ENCODE measurements around the gene PDF.
A peak's percentile ranks its signal among the peaks of the same experiment; 100 is the strongest.
"Not testable (repeated sequence)": the region's sequence is repeated elsewhere in the genome, so short reads cannot be mapped to it uniquely, and the experiment has no call there.

Gene PDF, protein sequence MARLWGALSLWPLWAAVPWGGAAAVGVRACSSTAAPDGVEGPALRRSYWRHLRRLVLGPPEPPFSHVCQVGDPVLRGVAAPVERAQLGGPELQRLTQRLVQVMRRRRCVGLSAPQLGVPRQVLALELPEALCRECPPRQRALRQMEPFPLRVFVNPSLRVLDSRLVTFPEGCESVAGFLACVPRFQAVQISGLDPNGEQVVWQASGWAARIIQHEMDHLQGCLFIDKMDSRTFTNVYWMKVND

GRCh38 chr16:69330286-69331109 lies at the start of gene PDF:
TSS of gene PDF (minus strand) at chr16:69330588. CDS start at chr16:69330570, 18 bp downstream.
- peak; percentile 89 for DNase-seq (ENCODE audit: low read depth)

DNA sequence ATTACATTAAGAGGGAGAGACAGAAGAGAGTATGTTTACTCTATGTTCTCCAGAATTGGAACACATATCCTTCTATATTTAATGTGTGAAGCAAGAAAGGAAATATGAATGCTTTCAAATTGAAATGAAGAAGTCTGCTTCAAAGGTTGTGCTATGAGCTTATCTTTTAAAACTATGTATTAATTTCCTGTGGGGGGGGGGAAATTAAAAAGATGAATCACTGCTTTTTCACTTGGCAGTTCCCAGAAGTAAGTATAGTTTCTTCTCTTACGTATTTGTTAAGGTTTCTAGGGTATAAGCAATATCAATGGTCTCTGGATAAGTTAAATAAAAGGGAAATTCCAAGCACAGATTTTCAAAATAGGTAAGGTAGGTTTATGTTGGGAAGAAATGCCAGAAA lies 48.4 kb upstream of the PDF start:
- no peak for DNase-seq (ENCODE audit: low read depth)

DNA sequence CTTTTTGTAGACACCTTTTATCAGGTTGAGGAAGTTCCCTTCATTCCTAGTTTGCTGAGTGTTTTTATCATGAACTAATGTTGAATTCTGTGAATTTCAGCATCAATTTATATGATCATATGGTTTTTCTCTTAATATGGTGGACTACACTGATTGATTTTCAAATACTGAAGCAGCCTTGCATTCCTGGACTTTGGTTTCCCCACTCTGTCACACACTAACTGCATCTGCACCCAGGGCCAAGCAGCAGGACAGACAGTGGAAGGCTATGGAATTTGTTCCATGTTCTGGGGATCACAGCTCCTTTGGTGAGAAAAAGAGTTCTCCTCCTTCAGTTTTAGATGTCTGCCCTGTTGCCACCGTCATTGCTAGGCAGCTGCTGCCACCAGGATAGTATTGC lies 47.6 kb upstream of the PDF start:
- no peak for DNase-seq (ENCODE audit: low read depth)

DNA sequence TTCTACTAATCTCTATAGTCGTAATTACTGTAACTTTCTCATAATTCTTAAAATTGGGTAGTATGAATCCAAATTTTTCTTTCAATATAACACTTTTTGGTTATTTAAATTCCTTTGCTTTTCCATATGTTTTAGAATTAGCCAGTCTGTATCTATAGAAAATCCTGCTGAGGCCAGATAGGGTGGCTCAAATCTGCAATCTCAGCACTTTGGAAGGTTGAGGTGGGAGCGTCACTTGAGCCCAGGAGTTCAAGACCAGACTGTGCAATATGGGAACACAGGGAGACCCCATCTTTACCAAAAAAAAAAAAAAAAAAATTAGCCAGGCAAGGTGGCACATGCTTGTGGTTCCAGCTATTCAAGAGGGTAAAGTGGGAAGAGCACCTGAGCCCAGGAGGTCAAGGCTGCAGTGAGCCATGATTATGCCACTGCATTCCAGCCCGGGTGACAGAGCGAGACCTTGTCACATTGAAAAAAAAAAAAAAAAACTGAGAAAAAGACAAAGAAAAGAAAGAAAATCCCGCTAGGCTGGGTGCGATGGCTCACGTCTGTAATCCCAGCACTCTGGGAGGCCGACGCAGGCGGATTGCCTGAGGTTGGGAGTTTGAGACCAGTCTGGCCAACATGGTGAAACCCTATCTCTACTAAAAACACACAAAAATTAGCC lies 46.1 kb upstream of the PDF start:
- no peak for DNase-seq (ENCODE audit: low read depth)

DNA sequence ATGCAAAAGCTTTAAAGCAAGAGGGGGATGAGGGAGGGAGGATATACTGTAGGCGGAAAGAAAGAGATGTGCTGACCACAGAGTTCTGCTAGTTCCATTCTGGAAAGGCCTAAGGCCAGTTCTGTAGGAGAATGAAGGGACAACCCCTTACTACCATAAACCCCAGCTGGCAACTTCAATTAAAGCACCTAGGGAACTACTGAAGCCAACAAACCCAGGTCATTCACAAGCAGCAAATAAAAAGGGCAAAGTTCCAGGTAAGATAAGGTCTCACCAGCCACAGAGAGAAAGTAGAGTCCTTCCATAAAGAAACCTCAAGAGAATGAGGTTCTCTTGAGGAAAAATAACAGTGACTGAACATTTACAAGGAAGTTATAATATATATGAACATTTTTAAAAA lies 42.6 kb upstream of the PDF start:
- no peak for DNase-seq (ENCODE audit: low read depth)

DNA sequence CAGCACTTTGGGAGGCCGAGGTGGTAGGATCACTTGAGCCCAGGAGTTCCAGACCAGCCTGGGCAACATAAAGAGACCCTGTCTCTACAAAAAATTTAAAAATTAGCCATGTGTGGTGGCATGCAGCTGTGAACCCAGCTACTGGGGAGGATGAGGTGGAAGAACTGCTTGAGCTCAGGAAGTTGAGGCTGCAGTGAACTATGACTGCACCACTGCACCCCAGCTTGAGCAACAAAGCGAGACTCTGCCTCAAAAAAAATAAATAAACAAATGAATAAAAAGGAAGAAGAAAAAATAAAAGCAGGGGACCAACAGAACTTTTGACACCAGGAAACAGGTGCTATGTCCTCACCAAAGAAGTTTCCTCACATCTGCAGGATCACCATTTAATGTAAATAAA lies 41.2 kb upstream of the PDF start:
- DNase-seq (ENCODE audit: low read depth), result no peak

DNA sequence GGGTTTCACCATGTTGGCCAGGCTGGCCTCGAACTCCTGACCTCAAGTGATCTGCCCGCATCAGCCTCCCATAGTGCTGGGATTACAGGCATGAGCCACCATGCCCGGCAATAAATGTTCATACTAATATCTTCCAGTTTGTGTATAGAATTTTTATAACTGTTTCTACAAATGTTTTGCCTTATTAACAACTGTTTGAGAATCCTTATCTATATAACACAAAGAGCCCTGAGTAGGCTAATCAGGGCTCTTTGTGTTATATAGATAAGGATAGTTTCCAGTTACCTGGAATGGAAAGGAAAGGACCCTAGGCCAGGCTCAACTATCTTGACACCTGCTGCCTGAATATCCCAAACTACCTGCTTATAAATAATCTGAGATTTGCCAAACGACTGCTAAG lies 38.5 kb upstream of the PDF start:
- no peak for DNase-seq (ENCODE audit: low read depth)

- peak; percentile 99 for DNase-seq (ENCODE audit: low read depth)
Measured at GRCh38 chr16:69367980-69368379, 37.6 kb upstream of the PDF start.

DNA sequence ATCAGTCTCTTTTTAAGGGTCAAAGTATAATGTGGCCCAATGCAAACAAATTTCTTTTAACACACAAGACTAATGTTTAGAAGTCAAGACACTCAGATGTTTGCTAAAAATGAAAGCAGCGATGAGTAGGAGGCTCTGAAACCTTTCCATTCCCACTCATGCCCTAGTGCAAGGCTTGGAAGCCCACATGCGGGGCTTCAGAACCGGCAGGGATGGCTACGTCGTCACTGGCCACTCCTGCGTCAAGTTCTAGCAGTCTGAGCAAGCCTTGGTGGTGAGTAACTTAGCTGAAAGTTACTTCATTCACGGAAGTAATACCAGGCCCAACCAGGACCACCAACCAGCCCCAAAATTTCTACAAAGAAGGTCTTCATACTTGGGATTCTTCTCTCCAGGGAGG lies 36.0 kb upstream of the PDF start:
- peak; percentile 19 for DNase-seq (ENCODE audit: low read depth)

DNA sequence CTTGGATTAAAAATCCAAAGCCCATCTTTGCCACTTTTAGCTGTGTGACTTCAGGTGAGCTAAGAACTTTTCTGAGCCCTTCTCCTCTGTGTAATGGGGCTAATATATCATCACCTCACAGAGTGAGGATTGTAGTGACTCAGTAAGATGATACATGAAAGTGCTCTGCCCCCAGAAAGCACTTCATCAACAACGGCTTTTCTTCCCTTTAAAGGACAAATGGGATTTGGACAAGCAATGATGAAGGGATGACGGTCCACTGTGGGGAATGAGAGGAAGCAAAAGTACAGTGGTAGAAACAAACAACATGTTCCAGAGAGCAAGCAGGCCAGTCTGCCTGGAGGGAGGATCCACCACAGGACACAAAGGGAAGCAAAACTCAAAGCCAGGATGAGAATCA lies 35.5 kb upstream of the PDF start:
- peak; percentile 95 for DNase-seq (ENCODE audit: low read depth)

DNA sequence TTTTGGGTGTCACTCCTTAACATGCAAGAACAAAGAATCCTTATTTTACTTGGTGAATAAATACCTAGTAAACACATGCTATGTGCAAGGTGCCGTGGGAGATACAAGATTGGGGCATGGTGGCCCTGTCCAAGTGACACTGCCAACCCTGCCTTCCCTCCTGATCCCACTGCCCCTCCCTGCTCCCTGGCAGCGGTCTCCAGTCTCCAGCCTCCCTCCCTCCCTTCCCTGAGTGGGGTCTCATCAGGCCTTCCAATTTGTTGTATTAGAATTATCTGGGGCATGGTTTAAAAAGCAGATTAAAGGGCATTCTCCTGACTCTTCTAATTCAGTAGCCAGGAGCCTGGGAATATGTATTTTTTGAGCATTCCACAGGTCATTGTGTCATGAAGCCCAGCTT lies 33.7 kb upstream of the PDF start:
- DNase-seq (ENCODE audit: low read depth), result no peak

DNA sequence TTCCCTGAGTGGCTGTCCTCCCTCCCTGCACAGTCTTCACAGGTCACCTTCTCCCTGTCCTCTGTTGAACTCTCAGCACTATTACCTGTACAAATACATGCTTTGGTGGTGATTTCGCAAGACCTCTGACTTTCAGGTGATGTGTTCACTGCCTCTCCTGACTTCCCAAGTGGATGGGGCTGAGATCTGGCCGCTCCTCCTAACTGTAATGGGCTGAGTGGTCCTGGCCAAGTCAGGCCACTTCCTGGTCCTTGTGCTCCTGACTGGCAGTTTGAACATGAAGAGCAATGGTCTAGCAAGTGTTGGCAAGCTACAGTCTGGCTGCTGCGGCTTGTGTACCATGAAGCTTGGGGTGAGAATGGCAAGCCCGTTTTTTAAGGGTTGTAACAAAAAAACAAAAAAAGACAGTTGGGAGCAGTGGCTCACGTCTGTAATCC lies 32.9 kb upstream of the PDF start:
- DNase-seq (ENCODE audit: low read depth), result no peak

GRCh38 chr16:69360070-69360469 lies 29.7 kb upstream of the PDF start:
- not testable (repeated sequence) for DNase-seq (ENCODE audit: low read depth)

- no peak for DNase-seq (ENCODE audit: low read depth)
Measured at GRCh38 chr16:69351309-69352027, 21.1 kb upstream of the PDF start, which contains the start of gene TMED6. TSS of gene TMED6 (minus strand) at chr16:69351786. CDS start at chr16:69351753, 33 bp downstream.

GRCh38 chr16:69350536-69351133 lies 20.2 kb upstream of the PDF start:
- DNase-seq (ENCODE audit: low read depth), result no peak

GRCh38 chr16:69349536-69349935 lies 19.1 kb upstream of the PDF start:
- DNase-seq (ENCODE audit: low read depth), result no peak

GRCh38 chr16:69348222-69348621 lies 17.8 kb upstream of the PDF start:
- DNase-seq (ENCODE audit: low read depth), result no peak

DNA sequence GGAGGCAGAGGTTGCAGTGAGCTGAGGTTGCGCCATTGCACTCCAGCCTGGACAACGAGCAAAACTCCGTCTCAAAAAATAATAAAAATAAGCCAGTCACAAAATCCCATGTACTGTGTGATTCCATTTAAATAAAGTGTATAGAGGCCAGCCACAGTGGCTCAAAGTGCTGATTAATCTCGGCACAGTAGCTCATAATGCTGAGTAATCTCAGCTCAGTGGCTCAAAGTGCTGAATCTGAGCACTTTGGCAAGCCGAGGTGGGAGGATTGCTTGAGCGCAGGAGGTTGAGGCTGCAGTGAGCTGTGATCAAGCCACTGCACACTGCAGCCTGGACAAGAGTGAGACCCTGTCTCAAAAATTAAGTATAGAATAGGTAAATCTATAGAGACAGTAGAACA lies 16.3 kb upstream of the PDF start:
- DNase-seq (ENCODE audit: low read depth), result no peak

DNA sequence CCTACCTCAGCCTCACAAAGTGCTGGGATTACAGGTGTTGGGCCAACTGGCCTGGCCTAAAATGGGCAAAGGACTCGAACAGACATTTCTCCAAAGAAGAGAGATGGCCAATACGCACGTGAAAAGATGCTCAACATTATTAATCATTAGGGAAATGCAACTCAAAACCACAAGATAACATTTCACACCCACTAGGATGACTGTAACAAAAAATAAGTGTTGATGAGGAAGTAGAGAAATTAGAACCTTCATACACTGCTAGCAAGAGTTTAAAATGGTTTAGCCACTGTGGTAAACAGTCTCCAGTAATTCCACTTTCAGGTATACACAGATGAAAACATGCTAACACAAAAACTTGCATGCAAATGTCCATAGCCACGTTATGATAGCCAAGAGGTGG lies 15.5 kb upstream of the PDF start:
- DNase-seq (ENCODE audit: low read depth), result no peak

GRCh38 chr16:69344171-69344570 lies 13.8 kb upstream of the PDF start:
- no peak for DNase-seq (ENCODE audit: low read depth)

DNA sequence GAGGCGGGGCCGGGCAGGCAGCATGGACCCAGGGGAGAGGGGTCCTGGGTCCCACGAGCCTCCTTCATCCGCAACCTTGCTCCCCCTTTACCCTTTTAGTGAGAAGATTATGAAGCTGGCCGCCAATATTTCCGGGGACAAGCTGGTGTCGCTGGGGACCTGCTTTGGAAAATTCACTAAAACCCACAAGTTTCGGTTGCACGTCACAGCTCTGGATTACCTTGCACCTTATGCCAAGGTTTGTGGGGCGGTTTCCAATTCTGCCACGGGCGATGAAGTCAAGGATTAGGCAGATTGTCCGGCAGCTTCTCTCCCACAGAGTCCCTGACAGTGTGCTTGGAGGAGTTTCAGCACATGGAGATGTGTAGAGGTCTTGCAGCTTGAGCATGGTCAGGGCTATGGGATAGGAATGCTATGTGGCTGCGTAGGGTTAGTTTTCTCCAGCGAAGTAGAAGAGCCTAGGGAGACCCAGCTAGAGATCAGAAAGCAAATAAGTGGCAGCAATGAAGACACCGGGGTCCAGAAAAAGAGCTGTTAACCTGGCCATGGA lies 9.8 kb upstream of the PDF start:
- DNase-seq (ENCODE audit: low read depth), result peak; percentile 29

Data from amniotic epithelial cell (primary cell).